HepG2 (cell line): ENCODE results near the gene YPEL3. TPM values are rescaled to one million over a fixed set of nuclear protein-coding genes. Genes with fewer than 3 reads are reported as not detected.

ENCODE experiments used
- ATAC-seq: fragments of 200-7000 bp; cut with Tn5 transposase; 3 replicates; pipeline ENCODE4 v1.9.1; 2020; ENCODE audit warnings: mild to moderate bottlenecking, moderate library complexity
- BruUV-seq: library from RNA; stranded (reverse); fragments of 400-500 nt; replicated peaks from 2 replicates; lab custom pipeline; 2021; lab: Mats Ljungman, UMichigan
- CTCF ChIA-PET: fragments of 300-600 bp; formaldehyde crosslinking; extraction: SDS; loops from one replicate; lab custom pipeline; 2021; ENCODE audit warnings: low total read pairs, inconsistent platforms, low intra/inter-chr PET ratio; lab: Yijun Ruan, JAX
- POLR2A ChIA-PET: fragments of 350-600 bp; sonication (Branson Sonifier 250); formaldehyde crosslinking; loops from one replicate; lab custom pipeline; 2020; ENCODE audit warnings: antibody characterized with exemption, inconsistent platforms; lab: Yijun Ruan, JAX
- DNase-seq: peaks from one replicate; pipeline ENCODE4 v3.0.0-alpha.2; 2015; ENCODE audit warnings: low spot score
- FAIRE-seq: peaks from 3 replicates; lab custom pipeline; 2011; peaks lifted over from hg19 to GRCh38; lab: Jason Lieb, UNC
- H2AFZ ChIP-seq: one replicate; pipeline ENCODE4 v1.6.1; 2011; ENCODE audit warnings: low read length, inconsistent platforms
- H3K27ac ChIP-seq: fragments of 300-600 bp; 3 replicates; pipeline ENCODE4 v1.8.0; 2011; ENCODE audit warnings: mixed run types, mild to moderate bottlenecking, mixed read lengths, low read length, inconsistent platforms; ENCODE audit not compliant: insufficient read depth; ENCODE audit errors: extremely low read length
- H3K27me3 ChIP-seq, 2 experiments: fragments of 200-600 bp in 1 of 2; 2 replicates in 1 of 2; 3 replicates in 1 of 2; pipeline versions ENCODE4 v1.6.0 to v1.8.0; 2011; ENCODE audit warnings: low read length in 2 of 2, mild to moderate bottlenecking in 2 of 2, moderate library complexity in 2 of 2, inconsistent platforms in 1 of 2; ENCODE audit not compliant: insufficient read depth in 2 of 2, control insufficient read depth in 1 of 2
- H3K36me3 ChIP-seq, 2 experiments: fragments of 200-600 bp in 1 of 2; replicated peaks in 1 of 2; 2 replicates in 1 of 2; 3 replicates in 1 of 2; pipeline versions ENCODE4 v1.5.1 to v1.8.0; 2011; ENCODE audit warnings: low read length in 2 of 2, inconsistent platforms in 1 of 2; ENCODE audit not compliant: insufficient read depth in 2 of 2, control insufficient read depth in 1 of 2
- H3K4me1 ChIP-seq: 2 replicates; pipeline ENCODE4 v1.5.1; 2012; ENCODE audit warnings: low read length, inconsistent platforms; ENCODE audit not compliant: insufficient read depth
- H3K4me2 ChIP-seq: 2 replicates; pipeline ENCODE4 v1.6.0; 2011; ENCODE audit warnings: low read depth, low read length, inconsistent platforms
- H3K4me3 ChIP-seq, 3 experiments: fragments of 200-600 bp in 1 of 3; sonication (generic), shearing (Covaris generic) in 1 of 3; replicated peaks in 1 of 3; 2 replicates each; pipeline ENCODE4 v1.5.1; 2011 to 2016; ENCODE audit warnings: low read length in 3 of 3, inconsistent platforms in 2 of 3, low read depth in 2 of 3, mild to moderate bottlenecking in 2 of 3, control low read depth in 1 of 3, mixed read lengths in 1 of 3; ENCODE audit not compliant: insufficient read depth in 1 of 3
- H3K79me2 ChIP-seq: one replicate; pipeline ENCODE4 v1.6.1; 2011; ENCODE audit warnings: low read length, inconsistent platforms; ENCODE audit not compliant: insufficient read depth
- H3K9ac ChIP-seq: 2 replicates; pipeline ENCODE4 v1.6.0; 2011; ENCODE audit warnings: mild to moderate bottlenecking, low read depth, low read length, inconsistent platforms; ENCODE audit not compliant: insufficient read depth
- H3K9me3 ChIP-seq: 2 replicates; pipeline ENCODE4 v1.5.1; 2012; ENCODE audit warnings: mild to moderate bottlenecking, low read length
- H4K20me1 ChIP-seq: 2 replicates; pipeline ENCODE4 v1.6.0; 2011; ENCODE audit warnings: inconsistent platforms, mild to moderate bottlenecking, low read length, moderate library complexity; ENCODE audit not compliant: insufficient read depth
- MXD4 ChIP-seq: IDR thresholded peaks from 2 replicates; pipeline ENCODE4 v1.6.1; 2016; ENCODE audit warnings: mild to moderate bottlenecking, missing biosample characterization, missing genetic modification reagents
- NFAT5 ChIP-seq: sonication (generic); formaldehyde crosslinking; IDR thresholded peaks from 2 replicates; pipeline ENCODE4 v1.4.0; 2020; ENCODE audit warnings: missing genetic modification reagents
- SRSF9 ChIP-seq: fragments of 200-400 bp; formaldehyde crosslinking; IDR thresholded peaks from 2 replicates; pipeline ENCODE4 v1.6.1; 2018; ENCODE audit warnings: borderline replicate concordance, mild to moderate bottlenecking, low read depth, low read length; ENCODE audit not compliant: insufficient read depth, poor library complexity, severe bottlenecking
- THRA ChIP-seq: sonication (generic); formaldehyde crosslinking; IDR thresholded peaks from 2 replicates; pipeline ENCODE4 v1.4.0; 2020; ENCODE audit warnings: missing genetic modification reagents, borderline replicate concordance
- ZNF768 ChIP-seq: sonication (generic); formaldehyde crosslinking; IDR thresholded peaks from 2 replicates; pipeline ENCODE4 v1.4.0; 2020; ENCODE audit warnings: missing genetic modification reagents
- WGBS: methylation state at CpG from one replicate; pipeline ENCODE4 v1.1.6; 2017; ENCODE audit warnings: low lambda C conversion rate; 5-methylcytosine and 5-hydroxymethylcytosine counted together
- in situ Hi-C: cut with HindIII; loops from 2 replicates; pipeline ENCODE4 v1.10.0; 2017; ENCODE audit warnings: low pct_unique_long_range_greater_than_20kb; ENCODE audit not compliant: extremely low pct_ligation_motif_present
- intact Hi-C: fragments of 100-400 bp; cut with micrococcal nuclease; formaldehyde crosslinking; loops from one replicate; pipeline ENCODE4 v1.10.0; 2022; ENCODE audit not compliant: unreplicated experiment
- polyA plus RNA-seq, 8 experiments: library from polyadenylated mRNA; depleted of rRNA in 3 of 8; stranded (reverse) in 7 of 8; unstranded in 1 of 8; fragments of >200 nt; fragmentation: Illumina TruSeq in 4 of 8; extraction: Trizol in 4 of 8; gene quantifications; 2 replicates each; pipeline versions ENCODE4 v1.2.1 to v1.2.3, GENCODE V29; 2011 to 2016; ENCODE audit warnings: low read depth in 4 of 8, missing spikeins in 1 of 8, mixed read lengths in 1 of 8; ENCODE audit not compliant: insufficient read depth in 1 of 8
- total RNA-seq, 5 experiments: library from RNA; depleted of rRNA; stranded (reverse); fragments of >200 nt; fragmentation: Illumina TruSeq; extraction: Trizol; gene quantifications; 2 replicates each; pipeline ENCODE4 v1.2.3, GENCODE V29; 2016; ENCODE audit warnings: low read depth in 1 of 5

YPEL3 gene
- total and polyA plus RNA-seq, 2 of the 13 experiments (the other 11 are each of a cell fraction or from before 2014, with no cell fraction given) = 5.4 to 47.0 TPM

DNA sequence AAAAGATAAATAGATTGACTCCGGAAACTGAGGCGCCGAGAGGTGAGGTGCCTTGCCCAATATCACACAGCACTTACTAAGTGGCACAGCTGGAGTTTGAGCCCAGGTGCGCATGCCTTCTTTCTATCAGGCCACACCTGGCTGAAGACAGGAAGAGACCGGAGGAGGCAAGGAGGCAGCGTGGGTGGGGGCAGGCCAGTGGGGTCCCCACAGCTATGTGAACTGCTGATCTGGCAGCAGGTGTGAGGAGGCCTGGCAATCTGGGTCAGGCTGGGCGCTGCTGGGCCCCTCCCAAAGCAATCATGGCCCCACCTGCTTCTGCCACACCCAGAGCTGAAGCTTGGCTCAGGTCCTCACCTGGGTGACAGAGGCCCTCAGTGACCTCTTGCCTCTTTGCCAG, 19.2 kb upstream of the YPEL3 start:
- no peak overlapping the region for H3K27ac ChIP-seq
- ATAC-seq (no peak), FAIRE-seq (no peak), DNase-seq (no peak)
- no peaks in the 10 kb centered on the region for H3K79me2 ChIP-seq
- no peaks in the 10 kb centered on the region for H3K9me3 ChIP-seq
- H3K9ac ChIP-seq = no peak overlapping the region
- no TSS peak for BruUV-seq
- in situ Hi-C loops (no loop called here), intact Hi-C loops (no loop called here)
- H3K4me2 ChIP-seq = no peak overlapping the region
- H3K4me3 ChIP-seq = no peak overlapping the region
- no peak overlapping the region for H2AFZ ChIP-seq
- no peaks in the 10 kb centered on the region for H3K27me3 ChIP-seq
- peaks cover 9 to 20% of the 10 kb centered on the region in 2 experiments; a peak in 4 of 5 replicates for H3K36me3 ChIP-seq
- 97% methylated on average over 7 of the region's 7 CpGs for WGBS
- TF ChIP-seq NFAT5 (no peak), THRA (CRISPR knock-in tag) (no peak), ZNF768 (CRISPR knock-in tag) (0 out of 2 replicates have a peak, but pooled peaks have one; percentile 12), MXD4 (CRISPR knock-in tag) (no peak), SRSF9 (no peak)
- CTCF ChIA-PET = no interaction called here
- H4K20me1 ChIP-seq = no peaks in the 10 kb centered on the region
- peaks cover 32% of the 10 kb centered on the region for H3K4me1 ChIP-seq
- POLR2A ChIA-PET = interaction anchor here (1.1 kb wide), 1 partner anchor 24 kb away, joined by 3 read pairs; the partner anchor contains the start of gene TBX6
